ENCODE measurements around the gene SH3BP4.

The SH3BP4 gene

DNA sequence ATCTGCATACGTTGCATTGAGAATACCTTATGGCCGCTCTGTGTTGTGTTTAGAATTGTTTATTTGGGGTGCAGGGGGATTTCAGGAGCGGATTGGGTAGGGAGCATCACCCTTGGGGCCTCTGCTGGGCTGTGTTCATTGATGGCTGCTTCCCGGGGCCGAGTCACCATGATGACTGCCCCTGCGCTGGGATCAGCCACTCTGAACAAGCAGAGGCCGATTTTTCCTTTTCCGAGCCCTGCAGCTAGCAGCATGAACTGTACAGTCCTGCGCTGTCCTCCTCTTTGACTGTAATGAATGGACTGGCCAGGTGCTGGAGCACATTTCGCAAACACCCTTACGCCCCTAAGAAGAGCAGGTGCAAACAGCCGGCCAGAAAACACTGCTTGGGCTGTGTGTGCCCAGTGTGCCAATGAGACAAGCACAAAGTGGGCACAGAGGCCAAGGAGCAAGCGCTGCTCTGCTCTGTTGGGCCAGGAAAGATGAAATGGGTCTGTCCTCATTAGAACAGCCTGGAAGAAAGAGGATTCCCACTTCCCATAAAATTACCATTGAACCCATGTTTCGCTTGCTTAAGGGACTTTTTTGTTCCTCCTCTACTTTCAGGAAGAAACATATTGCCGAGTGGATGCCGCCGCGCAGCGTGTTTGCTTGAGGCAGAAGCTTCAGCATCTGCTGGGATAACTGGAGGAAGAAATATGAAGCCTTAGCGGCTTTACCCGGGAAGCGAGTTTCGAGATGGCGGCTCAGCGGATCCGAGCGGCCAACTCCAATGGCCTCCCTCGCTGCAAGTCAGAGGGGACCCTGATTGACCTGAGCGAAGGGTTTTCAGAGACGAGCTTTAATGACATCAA is 82.7 kb downstream of the SH3BP4 start:
- no peak for DNase-seq (ENCODE audit: low spot score)

GRCh38 chr2:235037604-235038166 is 85.9 kb downstream of the SH3BP4 start:
- no peak for DNase-seq (ENCODE audit: low spot score)

GRCh38 chr2:235041221-235041917 is 89.6 kb downstream of the SH3BP4 start:
- no peak for DNase-seq (ENCODE audit: low spot score)

GRCh38 chr2:235041918-235042575 is 90.2 kb downstream of the SH3BP4 start:
- no peak for DNase-seq (ENCODE audit: low spot score)

DNA sequence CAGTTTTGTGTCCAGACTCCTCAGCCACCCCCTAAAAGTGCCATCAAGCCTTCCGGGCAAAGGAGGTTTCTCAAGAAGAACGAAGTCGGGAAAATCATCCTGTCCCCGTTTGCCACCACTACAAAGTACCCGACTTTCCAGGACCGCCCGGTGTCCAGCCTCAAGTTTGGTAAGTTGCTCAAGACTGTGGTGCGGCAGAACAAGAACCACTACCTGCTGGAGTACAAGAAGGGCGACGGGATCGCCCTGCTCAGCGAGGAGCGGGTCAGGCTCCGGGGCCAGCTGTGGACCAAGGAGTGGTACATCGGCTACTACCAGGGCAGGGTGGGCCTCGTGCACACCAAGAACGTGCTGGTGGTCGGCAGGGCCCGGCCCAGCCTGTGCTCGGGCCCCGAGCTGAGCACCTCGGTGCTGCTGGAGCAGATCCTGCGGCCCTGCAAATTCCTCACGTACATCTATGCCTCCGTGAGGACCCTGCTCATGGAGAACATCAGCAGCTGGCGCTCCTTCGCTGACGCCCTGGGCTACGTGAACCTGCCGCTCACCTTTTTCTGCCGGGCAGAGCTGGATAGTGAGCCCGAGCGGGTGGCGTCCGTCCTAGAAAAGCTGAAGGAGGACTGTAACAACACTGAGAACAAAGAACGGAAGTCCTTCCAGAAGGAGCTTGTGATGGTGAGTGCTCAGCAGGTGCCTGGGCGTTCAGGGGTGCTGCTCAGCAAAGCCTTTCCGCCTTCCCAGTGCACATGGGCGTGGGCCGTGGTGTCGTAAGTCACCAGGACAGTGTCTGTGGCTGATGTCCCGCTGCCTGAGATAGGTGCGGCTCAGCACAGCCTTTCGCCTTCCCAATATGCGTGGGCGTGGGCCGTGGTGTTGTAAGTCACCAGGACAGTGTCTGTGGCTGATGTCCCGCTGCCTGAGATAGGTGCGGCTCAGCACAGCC is 91.0 kb downstream of the SH3BP4 start:
- no peak for DNase-seq (ENCODE audit: low spot score)

DNA sequence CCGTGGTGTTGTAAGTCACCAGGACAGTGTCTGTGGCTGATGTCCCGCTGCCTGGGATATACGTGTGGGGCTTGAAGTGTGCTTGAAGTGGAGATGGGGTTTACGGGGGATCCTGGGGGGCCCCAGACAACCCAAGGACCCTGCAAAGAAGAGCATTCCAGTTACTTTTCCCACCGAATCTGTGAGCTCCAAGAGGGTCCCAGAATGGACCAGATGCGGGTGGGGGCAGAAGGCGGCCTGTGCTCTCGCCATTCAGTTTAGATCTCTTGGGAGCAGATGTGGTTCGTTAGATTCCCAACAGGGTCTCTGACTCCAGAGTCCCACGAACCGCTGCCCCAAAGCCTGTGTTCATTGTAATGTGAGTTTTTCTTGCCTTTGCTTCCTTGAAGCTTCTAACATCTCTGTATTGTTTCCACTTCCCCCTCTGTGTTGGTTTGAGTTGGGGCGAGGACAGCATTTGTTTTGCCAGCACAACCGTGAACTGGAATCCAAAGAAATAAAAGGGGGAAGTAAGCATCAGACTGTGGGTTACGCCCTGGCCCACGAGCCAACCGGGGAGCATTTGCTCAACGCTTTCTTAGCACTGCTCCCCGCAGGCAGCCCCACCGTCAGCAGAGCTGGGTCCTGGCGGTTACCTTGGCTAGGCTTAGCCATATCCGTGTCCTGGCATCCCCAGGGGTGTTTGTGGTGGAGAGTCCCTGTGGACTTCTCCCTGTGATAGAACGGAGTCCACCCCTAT is 92.1 kb downstream of the SH3BP4 start:
- DNase-seq (ENCODE audit: low spot score) = no peak

DNA sequence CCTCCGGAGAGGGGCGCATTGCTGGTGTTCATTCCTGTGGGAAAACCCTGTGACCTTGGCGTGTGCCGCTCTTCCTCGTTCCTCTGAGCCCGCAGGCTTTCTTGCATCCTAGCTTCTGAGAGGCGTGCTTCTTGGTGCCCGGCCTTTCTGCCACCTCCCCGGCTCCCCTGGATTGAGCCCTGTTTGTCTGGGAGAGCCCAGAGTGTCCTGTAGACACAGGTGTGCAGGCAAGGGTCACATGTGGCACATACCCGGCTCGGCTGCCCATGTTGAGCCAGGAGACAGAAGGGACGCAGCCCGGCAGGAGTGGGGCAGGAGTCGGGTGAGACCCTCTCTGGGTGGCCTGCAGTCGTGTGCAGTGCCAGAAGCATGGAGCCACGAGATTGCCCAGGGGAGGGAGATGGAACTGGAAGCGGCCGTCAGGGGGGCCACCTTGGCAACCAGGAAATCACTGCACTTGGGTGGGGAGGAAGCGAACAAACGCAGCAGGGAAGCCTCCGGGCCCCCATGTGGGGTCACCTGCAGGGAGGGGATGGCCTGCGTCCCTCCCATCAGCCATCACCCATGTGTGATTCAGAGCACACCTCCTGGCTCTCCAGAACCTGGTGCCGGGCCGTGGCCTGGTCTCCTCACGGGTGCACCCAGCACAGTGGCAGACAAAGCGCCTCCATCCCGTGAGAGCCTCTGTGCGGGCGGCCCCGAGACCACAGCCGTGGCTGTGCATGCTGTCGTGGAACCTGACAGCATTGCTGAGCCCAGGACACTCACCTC is 92.9 kb downstream of the SH3BP4 start:
- no peak for DNase-seq (ENCODE audit: low spot score)

DNA sequence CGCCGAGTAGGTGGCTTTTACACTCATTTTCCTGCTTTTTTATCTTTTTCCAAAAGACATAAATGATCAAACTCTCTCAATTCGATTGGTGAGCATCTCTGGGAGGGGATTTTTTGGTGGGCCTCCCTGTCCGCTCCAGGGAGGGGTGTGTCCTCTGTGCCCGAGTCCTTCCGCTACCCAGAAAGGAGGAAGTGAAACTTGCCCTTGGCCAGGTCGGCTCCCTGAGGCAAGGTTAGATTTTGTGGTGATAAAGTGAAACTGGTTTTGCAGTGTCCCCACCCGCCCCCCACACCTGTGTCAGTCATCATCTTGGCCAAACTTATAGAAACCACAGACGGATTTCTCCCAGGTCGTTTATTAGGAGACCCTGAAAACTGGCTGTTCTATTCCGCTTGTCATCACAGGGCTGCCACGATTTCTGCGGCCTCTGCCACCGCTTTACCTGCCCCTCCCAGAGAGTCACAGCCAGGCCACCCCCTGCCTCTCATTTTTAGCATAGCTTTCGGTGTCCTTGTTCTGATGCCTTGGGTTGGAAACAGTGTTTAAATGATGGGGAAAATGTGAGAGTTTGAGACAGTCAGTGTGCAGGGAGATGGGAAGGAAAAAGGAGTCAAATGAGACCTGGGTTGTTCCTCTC is 93.6 kb downstream of the SH3BP4 start:
- no peak for DNase-seq (ENCODE audit: low spot score)

DNA sequence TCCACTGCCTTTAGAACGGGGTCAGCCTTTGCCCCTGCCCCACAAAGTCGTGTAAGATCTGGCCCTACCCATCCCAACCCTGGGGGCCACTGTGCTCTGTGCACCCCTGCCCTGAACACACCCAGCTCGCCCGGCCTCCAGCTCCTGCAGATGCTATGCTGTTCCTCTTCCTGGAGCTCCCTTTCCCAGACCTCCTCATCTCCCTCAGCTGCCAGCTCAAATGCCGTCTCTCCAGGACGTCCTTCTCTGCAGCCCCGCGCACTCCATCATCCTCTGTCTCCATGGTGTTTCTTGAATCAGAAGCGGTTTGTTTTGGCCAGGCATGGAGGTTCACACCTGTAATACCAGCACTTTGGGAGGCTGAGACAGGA is 94.1 kb downstream of the SH3BP4 start:
- no peak for DNase-seq (ENCODE audit: low spot score)

DNA sequence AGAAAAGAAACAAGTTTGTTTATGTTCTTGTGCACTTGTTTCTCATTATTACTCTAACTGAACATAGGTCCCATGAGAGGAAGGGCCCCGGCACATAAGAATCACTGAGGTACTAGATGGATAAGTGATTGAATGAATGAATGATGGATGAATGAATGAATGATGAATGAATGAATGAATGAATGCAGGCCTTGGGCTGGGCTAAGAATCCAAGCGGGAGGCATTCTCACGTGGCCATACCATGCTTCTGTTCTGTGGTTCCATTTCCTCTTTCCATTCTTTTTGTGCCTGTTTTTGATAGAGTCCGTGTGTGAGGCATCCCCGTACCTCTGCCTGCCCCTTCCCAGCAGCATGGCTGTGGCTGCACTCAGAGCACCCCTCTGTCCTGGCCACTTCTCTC is 94.8 kb downstream of the SH3BP4 start:
- DNase-seq (ENCODE audit: low spot score) = no peak

- no peak for DNase-seq (ENCODE audit: low spot score)
Observed at GRCh38 chr2:235047171-235048160, 95.6 kb downstream of the SH3BP4 start.

GRCh38 chr2:235048549-235048948 is 96.7 kb downstream of the SH3BP4 start:
- DNase-seq (ENCODE audit: low spot score) = no peak

DNA sequence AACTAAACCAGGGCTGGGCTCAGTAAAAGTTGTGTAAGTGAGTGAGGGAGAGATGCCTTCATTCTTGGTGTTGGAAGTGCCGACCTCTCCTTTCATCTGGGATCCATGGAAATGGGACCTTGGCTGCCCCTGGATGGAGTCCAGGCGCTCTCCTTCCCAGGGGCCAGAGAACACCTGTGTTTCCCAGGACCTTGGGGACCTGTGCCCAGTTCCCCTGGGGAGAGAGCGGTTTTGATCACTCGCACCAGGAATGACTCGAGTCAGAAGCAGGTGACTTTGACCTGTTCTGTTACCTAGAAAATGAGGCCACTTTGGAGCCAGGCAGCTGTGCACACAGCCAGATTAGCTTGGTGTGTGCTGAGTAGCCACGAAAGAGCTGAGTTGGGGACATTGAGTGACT is 97.3 kb downstream of the SH3BP4 start:
- DNase-seq (ENCODE audit: low spot score) = no peak

DNA sequence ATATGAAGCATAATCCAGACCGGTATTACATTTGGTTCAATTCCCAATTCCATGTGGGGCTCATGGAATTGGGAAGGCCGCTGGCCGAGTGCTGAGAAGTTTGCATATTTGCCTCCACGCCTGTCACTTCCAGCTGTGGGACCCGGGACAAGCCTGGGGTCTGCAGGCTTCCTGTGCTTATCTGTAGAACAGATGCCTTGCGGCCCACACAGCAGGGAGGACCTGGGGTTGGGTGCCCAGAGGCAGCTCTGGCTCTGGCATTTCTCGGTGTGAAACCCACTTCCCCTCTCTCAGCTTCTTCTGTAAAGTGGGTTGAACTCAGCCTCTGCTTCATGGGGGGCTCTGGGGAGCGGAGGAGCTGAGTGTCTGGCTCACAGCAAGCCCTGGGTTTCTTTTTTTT is 97.9 kb downstream of the SH3BP4 start:
- no peak for DNase-seq (ENCODE audit: low spot score)

DNA sequence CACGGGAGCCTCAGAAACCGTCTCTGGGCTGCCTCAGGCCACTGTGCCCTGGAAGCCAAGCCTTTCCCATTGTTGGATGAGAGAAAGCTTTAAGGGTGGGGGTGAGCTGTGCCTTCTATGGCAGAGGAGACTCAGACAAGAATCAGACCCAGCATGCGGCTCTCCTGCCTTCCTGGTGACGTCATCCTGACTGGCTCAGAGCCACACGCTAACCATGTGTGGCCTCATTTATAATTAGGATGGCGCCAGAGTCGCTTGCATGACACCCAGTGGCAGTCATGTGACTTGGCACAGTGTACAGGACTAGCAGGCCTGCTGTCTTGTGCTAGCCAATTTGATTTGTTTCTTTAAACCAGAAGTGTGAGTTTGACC is 99.1 kb downstream of the SH3BP4 start:
- peak; percentile 87 for DNase-seq (ENCODE audit: low spot score)

GRCh38 chr2:235051436-235052260 is 99.8 kb downstream of the SH3BP4 start:
- DNase-seq (ENCODE audit: low spot score) = no peak
